NCI-H2196 treated with DMSO at 0.1 percent for 48 hours (cell line): ENCODE results near the gene SCD.
"Not testable (repeated sequence)": the region's sequence is repeated elsewhere in the genome, so short reads cannot be mapped to it uniquely, and the experiment has no call there.

Experiments
- DNase-seq: peaks from one replicate; lab custom pipeline; 2025; ENCODE audit not compliant: unreplicated experiment; lab: John Stamatoyannopoulos, UW

SCD gene

GRCh38 chr10:100359529-100360150 is 12.6 kb downstream of the SCD start:
- no peak for DNase-seq

- DNase-seq: no peak
Measured at GRCh38 chr10:100360234-100360633, 13.2 kb downstream of the SCD start.

- no peak for DNase-seq
Measured at GRCh38 chr10:100362570-100363496, 15.8 kb downstream of the SCD start.

GRCh38 chr10:100364175-100364574 is 17.1 kb downstream of the SCD start:
- DNase-seq: no peak

- peak; percentile 61 for DNase-seq
Measured at GRCh38 chr10:100364735-100365391, 17.8 kb downstream of the SCD start.

- no peak for DNase-seq
Measured at GRCh38 chr10:100368721-100369120, 21.7 kb downstream of the SCD start.

GRCh38 chr10:100370714-100371481 is 23.9 kb downstream of the SCD start:
- DNase-seq: no peak

GRCh38 chr10:100371482-100372027 is 24.5 kb downstream of the SCD start:
- no peak for DNase-seq

GRCh38 chr10:100372415-100373297 is 25.6 kb downstream of the SCD start:
- no peak for DNase-seq

- peak; percentile 82 for DNase-seq
Measured at GRCh38 chr10:100373298-100374199, 26.5 kb downstream of the SCD start.

- no peak for DNase-seq
Measured at GRCh38 chr10:100374200-100374655, 27.2 kb downstream of the SCD start.

- DNase-seq: not testable (repeated sequence)
Measured at GRCh38 chr10:100374677-100375353, 27.8 kb downstream of the SCD start.

GRCh38 chr10:100376656-100377055 is 29.6 kb downstream of the SCD start:
- DNase-seq: not testable (repeated sequence)

GRCh38 chr10:100377830-100378229 is 30.8 kb downstream of the SCD start:
- DNase-seq: no peak

- no peak for DNase-seq
Measured at GRCh38 chr10:100380400-100380799, 33.4 kb downstream of the SCD start.

- DNase-seq: no peak
Measured at GRCh38 chr10:100382553-100382952, 35.5 kb downstream of the SCD start.

- DNase-seq: no peak
Measured at GRCh38 chr10:100383251-100383650, 36.2 kb downstream of the SCD start.
